ENCODE data around the gene STRBP.
"Not testable (repeated sequence)": the region's sequence is repeated elsewhere in the genome, so short reads cannot be mapped to it uniquely, and the experiment has no call there.

The STRBP gene

DNA sequence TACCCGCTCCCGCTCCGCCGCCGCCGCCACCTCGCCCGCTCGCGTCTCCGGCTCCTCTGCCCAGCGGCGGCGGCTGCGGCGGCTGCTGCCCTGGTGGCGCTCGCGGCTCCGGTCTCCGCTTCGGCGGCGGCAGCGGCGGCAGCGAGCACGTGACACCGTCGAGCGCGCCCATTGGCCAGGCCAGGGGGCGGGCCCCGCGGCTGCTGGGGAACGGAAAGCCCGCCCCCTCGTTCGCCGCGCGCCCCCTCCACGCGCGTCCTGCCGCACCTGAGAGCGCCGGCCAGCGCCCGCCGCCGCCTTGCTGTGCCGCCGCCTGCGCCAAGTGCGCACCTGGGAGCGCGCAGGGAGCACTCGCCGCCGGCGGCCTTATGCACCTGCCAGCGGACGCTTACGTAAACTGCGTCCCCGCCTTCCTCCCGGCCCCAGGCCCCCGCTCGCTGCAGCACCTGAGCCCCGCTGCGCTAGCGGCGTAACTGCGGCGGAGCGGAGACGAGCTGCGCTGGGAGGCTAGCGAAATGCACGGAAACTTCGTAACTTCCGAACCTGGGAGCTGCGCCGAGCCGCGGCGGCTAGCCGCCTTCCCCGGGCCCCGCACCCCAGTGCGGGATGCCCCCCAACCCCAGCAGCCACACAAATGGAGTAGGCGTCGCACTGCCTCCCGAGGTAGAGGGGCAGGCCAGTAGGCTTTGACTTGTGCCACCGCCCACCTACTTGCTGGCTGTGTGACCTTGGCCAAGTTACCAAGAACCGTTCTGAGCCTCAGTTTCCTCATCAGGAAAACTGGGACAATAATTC, at the start of gene STRBP:
TSS of gene STRBP (minus strand) at position 122 of the 795 bp plus-strand sequence. CDS start 84,452 bp downstream, outside the sequence.
- DNase-seq: peak; percentile 41

GRCh38 chr9:123316053-123316718, 47.8 kb upstream of the STRBP start:
- no peak for DNase-seq

DNA sequence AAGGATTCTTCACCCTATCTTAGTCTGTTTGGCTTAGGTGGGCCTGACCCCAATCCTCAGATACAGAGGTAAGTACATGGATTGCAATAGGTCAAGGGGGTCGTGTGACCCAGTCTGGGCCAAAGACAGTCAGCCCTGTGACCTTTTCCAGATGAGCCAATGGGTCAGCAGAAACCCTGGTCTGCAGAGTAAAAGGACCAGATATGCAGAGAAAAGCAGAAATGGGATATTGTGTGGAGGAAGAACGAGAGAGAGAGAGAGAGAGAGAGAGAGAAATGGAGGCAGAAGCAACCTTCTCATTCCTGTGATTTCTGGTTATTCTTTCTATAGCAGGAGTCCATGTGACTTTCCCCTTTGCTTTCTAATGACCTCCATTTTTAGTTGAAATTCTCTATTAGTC, 47.2 kb upstream of the STRBP start:
- no peak for DNase-seq

DNA sequence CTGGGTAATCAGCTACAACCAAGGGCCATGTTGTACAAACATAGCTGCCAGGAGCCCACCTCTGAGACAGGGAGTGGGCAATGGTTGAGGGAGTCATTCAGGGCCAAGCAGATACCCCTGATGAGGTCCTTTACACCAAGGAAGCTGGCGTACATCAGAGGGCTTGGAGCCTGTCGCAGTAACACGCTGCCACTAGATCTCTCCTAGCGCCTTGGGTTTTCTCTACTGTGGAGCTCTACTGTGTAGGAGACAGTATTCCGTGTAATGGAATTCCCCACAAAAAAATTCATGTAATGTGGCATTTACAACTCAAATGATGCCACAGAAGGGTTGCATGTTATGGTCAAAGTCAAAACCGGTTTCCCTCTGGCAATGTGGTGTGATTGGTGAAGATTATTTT, 46.2 kb upstream of the STRBP start:
- no peak for DNase-seq

GRCh38 chr9:123312306-123312877, 44.0 kb upstream of the STRBP start:
- no peak for DNase-seq

DNA sequence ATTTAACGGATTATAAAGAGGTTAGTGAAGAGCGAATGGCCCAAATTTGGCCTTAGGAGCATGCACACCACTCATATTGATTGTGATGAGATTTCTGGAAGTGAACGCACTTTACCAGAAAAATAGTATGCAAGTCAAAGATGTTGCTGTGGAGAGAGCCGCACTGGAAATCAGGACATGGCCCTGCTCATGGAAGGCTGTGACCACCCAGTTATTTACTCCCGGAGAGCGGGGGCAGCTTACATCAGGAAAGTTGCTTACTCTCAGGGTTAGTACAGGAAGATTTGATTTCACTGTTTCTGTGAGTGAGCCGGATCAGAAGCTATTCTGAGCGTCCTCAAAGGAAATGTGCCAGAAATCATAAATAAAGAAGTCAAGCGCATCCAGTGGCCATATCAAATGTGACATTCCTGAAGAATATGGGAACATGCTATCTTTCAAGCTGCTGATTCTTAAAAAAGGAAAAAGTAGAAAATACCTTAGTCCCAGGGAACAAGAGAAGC, 42.9 kb upstream of the STRBP start:
- DNase-seq: no peak

- no peak for DNase-seq
These were observed 42.3 kb upstream of the STRBP start for GRCh38 chr9:123310551-123311249.

- no peak for DNase-seq
These were observed 41.2 kb upstream of the STRBP start for GRCh38 chr9:123309611-123310010.

GRCh38 chr9:123305879-123306278, 37.5 kb upstream of the STRBP start:
- no peak for DNase-seq

- DNase-seq: no peak
These were observed 35.9 kb upstream of the STRBP start for GRCh38 chr9:123304340-123304691.

DNA sequence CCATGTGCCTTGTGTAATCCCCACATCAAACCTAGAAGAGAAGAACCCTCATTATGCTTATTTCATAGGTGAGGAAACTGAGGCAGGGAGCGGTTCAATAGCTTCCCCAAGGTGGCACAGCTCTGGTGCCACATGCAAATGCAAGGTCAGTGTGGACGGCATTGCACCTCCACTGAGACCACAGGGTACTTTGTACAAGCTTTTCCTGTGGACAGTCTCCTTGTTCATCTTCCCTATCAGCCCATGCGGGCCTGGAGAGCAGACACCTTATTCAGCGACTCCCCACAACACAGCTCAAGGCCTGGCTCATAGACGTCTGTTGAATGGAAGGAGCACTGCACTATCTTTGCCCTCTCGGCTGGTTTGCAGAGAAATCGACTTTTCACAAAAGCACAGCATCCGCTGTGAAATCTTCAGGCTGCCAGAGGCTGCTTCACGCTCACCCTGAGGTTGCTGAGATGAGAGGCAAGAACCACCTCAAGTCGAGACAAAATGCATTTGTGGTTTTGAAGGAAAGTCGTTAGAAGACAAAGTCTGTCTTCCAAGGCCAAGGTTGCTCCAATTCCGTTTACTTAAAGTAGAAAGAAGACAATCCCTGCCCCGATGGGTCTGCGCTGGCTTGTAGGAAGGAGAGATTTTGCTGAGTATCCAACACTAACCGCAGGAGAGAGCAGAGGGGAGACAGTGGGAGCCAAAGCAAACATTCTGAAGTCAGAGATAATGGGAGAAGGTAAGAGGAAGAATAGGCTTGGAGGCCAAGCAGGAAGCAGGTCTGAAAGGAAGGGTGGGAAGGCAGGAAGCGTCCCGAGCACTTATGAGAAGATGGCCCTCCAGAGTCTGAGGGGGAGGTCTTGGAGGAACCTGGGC, 34.2 kb upstream of the STRBP start:
- DNase-seq: no peak

- DNase-seq: not testable (repeated sequence)
These were observed 33.5 kb upstream of the STRBP start for GRCh38 chr9:123301936-123302335.

- DNase-seq: no peak
These were observed 32.2 kb upstream of the STRBP start for GRCh38 chr9:123300554-123300953.

GRCh38 chr9:123299558-123300126, 31.3 kb upstream of the STRBP start:
- DNase-seq: no peak

DNA sequence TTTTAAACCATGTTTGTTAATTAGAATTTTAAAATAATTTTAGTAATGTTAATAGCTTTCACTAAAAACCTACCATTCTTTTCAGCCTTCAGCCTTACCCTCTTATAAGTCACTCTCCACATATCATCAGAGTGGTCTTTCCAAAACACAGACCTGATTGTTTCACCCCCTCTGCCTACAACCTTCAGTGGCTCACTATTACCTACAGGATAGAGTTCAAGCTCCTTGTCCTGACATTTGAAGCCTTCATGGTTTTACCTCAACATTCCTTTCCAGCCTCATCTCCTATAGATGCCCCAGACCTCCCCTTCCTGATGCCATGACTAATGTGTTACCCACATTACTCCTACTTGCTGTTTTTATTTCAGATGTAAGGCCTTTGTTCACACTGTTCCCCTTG, 27.8 kb upstream of the STRBP start:
- DNase-seq: no peak

DNA sequence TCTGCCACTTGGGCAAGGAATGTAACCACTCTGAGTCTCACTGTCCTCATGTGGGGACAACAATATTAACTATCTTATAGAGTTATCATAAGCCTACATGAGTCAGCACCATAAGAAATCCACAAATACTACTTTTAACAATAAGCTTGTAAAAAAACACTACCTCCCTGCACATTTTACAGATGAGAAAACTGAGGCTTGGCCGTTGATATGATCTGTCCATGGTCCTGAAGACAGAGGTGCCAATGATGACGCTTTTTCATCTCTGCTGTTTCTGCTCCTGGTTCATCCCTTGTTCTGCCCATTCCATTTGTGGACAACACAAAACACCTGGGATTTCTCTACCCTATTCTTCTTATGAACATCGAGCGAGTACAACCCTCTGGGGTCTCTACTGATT, 23.4 kb upstream of the STRBP start:
- DNase-seq: no peak

GRCh38 chr9:123290764-123291163, 22.4 kb upstream of the STRBP start:
- no peak for DNase-seq

DNA sequence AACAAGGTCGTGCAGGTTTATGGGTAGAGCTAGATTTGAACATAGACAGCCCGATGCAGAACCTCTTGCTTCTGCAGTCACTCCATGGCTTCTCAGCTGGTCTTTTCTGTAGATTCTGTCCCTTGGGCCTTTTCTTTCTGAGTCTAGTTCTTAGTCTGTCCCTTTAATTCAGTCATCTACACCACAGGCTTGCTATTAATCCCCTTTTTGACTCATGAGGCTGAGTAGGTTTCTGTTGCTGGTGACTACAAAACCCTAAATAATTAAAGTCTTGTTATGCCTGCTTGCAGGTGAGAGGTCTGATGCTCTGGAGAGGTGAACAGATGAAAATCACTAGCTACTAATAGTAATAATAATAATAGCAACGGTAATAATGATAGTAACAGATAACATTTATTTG, 19.3 kb upstream of the STRBP start:
- no peak for DNase-seq

GRCh38 chr9:123286324-123286723, 17.9 kb upstream of the STRBP start:
- DNase-seq: no peak

DNA sequence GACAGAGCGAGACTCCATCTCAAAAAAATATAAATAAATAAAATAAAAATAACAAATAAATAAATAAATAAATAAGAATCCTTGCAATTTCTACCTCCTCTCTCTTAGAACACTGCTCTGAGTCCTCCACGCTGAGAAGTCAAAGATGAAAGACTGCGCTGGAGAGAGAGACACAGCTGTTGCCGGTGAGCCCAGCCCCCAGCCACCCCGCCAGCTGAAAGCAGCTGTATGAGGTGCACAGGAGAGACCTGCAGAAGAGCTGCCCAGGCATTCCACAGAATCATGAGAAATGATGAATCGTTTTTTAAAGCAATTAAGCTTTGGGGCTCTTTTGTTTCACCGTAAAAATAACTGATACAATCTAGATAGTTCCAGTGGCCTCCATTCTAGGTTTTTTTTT, 16.3 kb upstream of the STRBP start:
- DNase-seq: no peak

DNA sequence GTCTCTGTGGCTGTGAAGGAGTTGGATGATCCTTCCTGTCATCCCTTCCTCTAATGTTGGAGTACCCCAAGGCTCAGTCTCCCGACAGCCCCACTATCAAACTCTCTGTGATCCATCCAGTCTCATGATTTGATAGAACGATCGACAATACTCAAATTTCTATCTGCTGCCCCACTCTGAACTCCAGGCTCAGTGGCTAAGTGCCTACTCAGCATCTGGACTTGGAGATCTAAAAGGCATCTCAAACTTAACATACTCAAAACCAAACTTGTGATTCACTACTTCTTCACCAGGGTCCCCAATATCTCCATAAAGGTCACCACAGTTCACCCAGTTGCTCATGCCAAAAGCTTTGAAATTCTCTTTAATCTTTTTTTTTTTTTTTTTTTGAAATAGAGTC, 15.1 kb upstream of the STRBP start:
- no peak for DNase-seq

GRCh38 chr9:123283048-123283408, 14.6 kb upstream of the STRBP start:
- DNase-seq: no peak
